Measurements from ENCODE around the gene AP3B1.
"Not testable (repeated sequence)": the region's sequence is repeated elsewhere in the genome, so short reads cannot be mapped to it uniquely, and the experiment has no call there.

- not testable (repeated sequence) for TF ChIP-seq USF2 (IDR thresholded peaks at IDR 0.05; ENCODE audit: low read length); EP300 (IDR thresholded peaks at IDR 0.05; ENCODE audit: borderline replicate concordance in 1 of 2, low read depth in 2 of 2, low read length in 2 of 2)
Observed at GRCh38 chr5:78066722-78067121, 227.8 kb downstream of the AP3B1 start.

Measured in H1 (cell line).